WTC11 (cell line): ENCODE measurements around the gene BTBD9. TPM values are rescaled to one million over a fixed set of nuclear protein-coding genes. Genes with fewer than 3 reads are reported as not detected.

Experiments used
- ATAC-seq: fragments of 200-7000 bp; cut with Tn5 transposase; 2 replicates; pipeline ENCODE4 v1.10.0; 2021; ENCODE audit warnings: mild to moderate bottlenecking, moderate library complexity
- CTCF ChIA-PET: fragments of 300-600 bp; sonication (Branson Sonifier 250); formaldehyde crosslinking; loops from one replicate; lab custom pipeline; 2021; ENCODE audit warnings: antibody characterized with exemption; lab: Charles Lee
- POLR2A ChIA-PET: fragments of 350-600 bp; sonication (Branson Sonifier 250); formaldehyde crosslinking; loops from one replicate; lab custom pipeline; 2021; ENCODE audit warnings: antibody characterized with exemption; lab: Charles Lee
- DNase-seq: peaks from one replicate; pipeline ENCODE4 v3.0.0; 2021; ENCODE audit warnings: low spot score
- H3K27ac Mint-ChIP-seq: 2 replicates; pipeline ENCODE4 v1.8.0; 2021; ENCODE audit warnings: mixed read lengths
- H3K27me3 Mint-ChIP-seq: 2 replicates; pipeline ENCODE4 v1.8.0; 2021; ENCODE audit warnings: low read depth, mild to moderate bottlenecking, moderate library complexity, mixed read lengths
- H3K36me3 Mint-ChIP-seq: 2 replicates; pipeline ENCODE4 v1.8.0; 2021; ENCODE audit warnings: mixed read lengths
- H3K4me1 Mint-ChIP-seq: 2 replicates; pipeline ENCODE4 v1.8.0; 2022; ENCODE audit warnings: mixed read lengths
- H3K4me3 Mint-ChIP-seq: 2 replicates; pipeline ENCODE4 v1.8.0; 2021; ENCODE audit warnings: mild to moderate bottlenecking, moderate library complexity, mixed read lengths
- H3K9me3 Mint-ChIP-seq: 2 replicates; pipeline ENCODE4 v1.8.0; 2021; ENCODE audit warnings: mixed read lengths
- AFF4 ChIP-seq: sonication (generic); formaldehyde crosslinking; IDR thresholded peaks from 2 replicates; pipeline ENCODE4 v1.8.1; 2023; ENCODE audit warnings: mild to moderate bottlenecking, missing genetic modification reagents, borderline replicate concordance
- ARID4B ChIP-seq: sonication (generic); formaldehyde crosslinking; IDR thresholded peaks from 2 replicates; pipeline ENCODE4 v1.8.0; 2023; ENCODE audit warnings: missing genetic modification reagents, mild to moderate bottlenecking, borderline replicate concordance
- ATF3 ChIP-seq: sonication (generic); formaldehyde crosslinking; conservative IDR thresholded peaks from 2 replicates; pipeline ENCODE4 v1.8.1; 2022; ENCODE audit warnings: mild to moderate bottlenecking, missing genetic modification reagents
- CREB1 ChIP-seq: sonication (generic); formaldehyde crosslinking; IDR thresholded peaks from 2 replicates; pipeline ENCODE4 v1.8.0; 2023; ENCODE audit warnings: mild to moderate bottlenecking, missing genetic modification reagents
- EMX1 ChIP-seq: fragments of 250-450 bp; sonication (Bioruptor Pico); IDR thresholded peaks from 2 replicates; pipeline ENCODE4 v1.8.0; 2021; ENCODE audit warnings: mild to moderate bottlenecking
- ESRRA ChIP-seq: sonication (generic); formaldehyde crosslinking; IDR thresholded peaks from 2 replicates; pipeline ENCODE4 v1.8.1; 2022; ENCODE audit warnings: mild to moderate bottlenecking, missing genetic modification reagents, borderline replicate concordance
- IRF2 ChIP-seq: sonication (generic); formaldehyde crosslinking; IDR thresholded peaks from 2 replicates; pipeline ENCODE4 v1.8.0; 2022; ENCODE audit warnings: low read depth, missing genetic modification reagents, borderline replicate concordance
- MXD4 ChIP-seq: fragments of 250-450 bp; sonication (Bioruptor Pico); IDR thresholded peaks from 2 replicates; pipeline ENCODE4 v1.8.0; 2021; ENCODE audit warnings: mild to moderate bottlenecking, moderate library complexity, borderline replicate concordance
- NFATC4 ChIP-seq: fragments of 250-450 bp; sonication (Bioruptor Pico); IDR thresholded peaks from 2 replicates; pipeline ENCODE4 v1.9.0; 2021; ENCODE audit warnings: mild to moderate bottlenecking
- NFYB ChIP-seq: sonication (generic); formaldehyde crosslinking; conservative IDR thresholded peaks from 2 replicates; pipeline ENCODE4 v1.8.0; 2022; ENCODE audit warnings: low read depth, missing genetic modification reagents
- SOX15 ChIP-seq: fragments of 250-450 bp; sonication (Bioruptor Pico); IDR thresholded peaks from 2 replicates; pipeline ENCODE4 v1.9.0; 2021; ENCODE audit warnings: mild to moderate bottlenecking
- STAT6 ChIP-seq: sonication (generic); formaldehyde crosslinking; conservative IDR thresholded peaks from 2 replicates; pipeline ENCODE4 v1.8.1; 2023; ENCODE audit warnings: mild to moderate bottlenecking, low read depth, missing genetic modification reagents, moderate library complexity
- USF1 ChIP-seq: sonication (generic); formaldehyde crosslinking; IDR thresholded peaks from 2 replicates; pipeline ENCODE4 v1.8.0; 2022; ENCODE audit warnings: mild to moderate bottlenecking, missing genetic modification reagents
- ZMAT4 ChIP-seq: fragments of 250-450 bp; sonication (Bioruptor Pico); IDR thresholded peaks from 2 replicates; pipeline ENCODE4 v1.9.0; 2021; ENCODE audit warnings: mild to moderate bottlenecking
- ZNF219 ChIP-seq: sonication (generic); formaldehyde crosslinking; IDR thresholded peaks from 2 replicates; pipeline ENCODE4 v1.8.0; 2023; ENCODE audit warnings: missing genetic modification reagents, mild to moderate bottlenecking, borderline replicate concordance
- ZNF232 ChIP-seq: sonication (generic); formaldehyde crosslinking; IDR thresholded peaks from 2 replicates; pipeline ENCODE4 v1.8.0; 2022; ENCODE audit warnings: mild to moderate bottlenecking, missing genetic modification reagents
- ZNF423 ChIP-seq: fragments of 250-450 bp; sonication (Bioruptor Pico); IDR thresholded peaks from 2 replicates; pipeline ENCODE4 v2.1.2; 2022; ENCODE audit warnings: mild to moderate bottlenecking, moderate library complexity
- ZNF532 ChIP-seq: fragments of 250-450 bp; sonication (Bioruptor Pico); IDR thresholded peaks from 2 replicates; pipeline ENCODE4 v1.9.0; 2021; ENCODE audit warnings: mild to moderate bottlenecking, borderline replicate concordance
- ZSCAN18 ChIP-seq: fragments of 250-450 bp; sonication (Bioruptor Pico); IDR thresholded peaks from 2 replicates; pipeline ENCODE4 v2.1.2; 2022; ENCODE audit warnings: mild to moderate bottlenecking, moderate library complexity
- total RNA-seq: library from RNA; stranded (reverse); gene quantifications from 3 replicates; pipeline ENCODE4 v1.2.3, GENCODE V29; 2021

The BTBD9 gene
- total RNA-seq, 1 experiment from 2014 or later: 4.2 TPM

GRCh38 chr6:38207375-38207774 is 432.4 kb downstream of the BTBD9 start (continued):
- TF ChIP-seq ZNF532 (CRISPR knock-in tag): no peak
- TF ChIP-seq ZNF232 (CRISPR knock-in tag): no peak
- no peak for TF ChIP-seq MXD4
- no peak for TF ChIP-seq ESRRA (CRISPR knock-in tag)
- no peak for TF ChIP-seq ARID4B
- no peak for TF ChIP-seq CREB1 (CRISPR knock-in tag)
- no peak for TF ChIP-seq NFYB (CRISPR knock-in tag)
- no peak for TF ChIP-seq NFATC4 (CRISPR knock-in tag)
- TF ChIP-seq ZMAT4: no peak
- no peak for TF ChIP-seq ZNF219 (CRISPR knock-in tag)
- TF ChIP-seq USF1 (CRISPR knock-in tag): no peak
- no peak for TF ChIP-seq ATF3 (CRISPR knock-in tag)
- no peak for TF ChIP-seq ZNF423 (CRISPR knock-in tag)
- TF ChIP-seq ZSCAN18 (CRISPR knock-in tag): no peak

- Mint-ChIP-seq H3K36me3 (no peaks in the 10 kb centered on the region), H3K27ac (no peak overlapping the region), H3K4me3 (no peak overlapping the region), H3K27me3 (no peaks in the 10 kb centered on the region), H3K9me3 (no peaks in the 10 kb centered on the region), H3K4me1 (peaks cover 16% of the 10 kb centered on the region)
- CTCF ChIA-PET: interaction anchor here (1.3 kb wide), 1 partner anchor 30 kb away, joined by 3 read pairs; no protein-coding TSS in a partner anchor
- POLR2A ChIA-PET: no interaction called here
- DNase-seq: no peak
- ATAC-seq: no peak
- TF ChIP-seq ZNF423 (CRISPR knock-in tag): no peak
- no peak for TF ChIP-seq IRF2
- TF ChIP-seq SOX15 (CRISPR knock-in tag): no peak
- no peak for TF ChIP-seq AFF4 (CRISPR knock-in tag)
- no peak for TF ChIP-seq EMX1
- TF ChIP-seq STAT6 (CRISPR knock-in tag): no peak
These were observed 441.5 kb downstream of the BTBD9 start for GRCh38 chr6:38198219-38198618.
